ENCODE measurements around the gene MSH2.

DNA sequence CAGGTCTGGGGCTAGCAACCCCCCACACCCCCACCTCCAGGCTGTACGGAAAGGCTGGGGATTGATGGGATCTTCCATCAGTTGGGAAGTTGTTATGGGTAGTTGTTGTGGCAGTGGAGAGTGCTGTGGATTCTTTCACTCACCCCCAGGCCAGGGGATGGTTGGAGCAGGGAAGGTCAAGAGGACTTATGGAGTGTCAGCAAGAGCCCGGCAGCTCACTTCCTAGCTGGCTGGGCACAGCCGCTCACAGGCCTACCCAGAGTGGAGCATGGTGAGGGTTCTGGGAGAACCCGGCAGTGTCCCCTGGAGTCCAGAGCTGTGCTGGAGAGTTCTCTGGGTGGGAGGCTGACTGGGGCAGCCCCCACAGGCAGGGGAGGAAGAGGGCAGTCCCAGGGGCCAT, 122.2 kb downstream of the MSH2 start:
- TF ChIP-seq, protein P1, sequence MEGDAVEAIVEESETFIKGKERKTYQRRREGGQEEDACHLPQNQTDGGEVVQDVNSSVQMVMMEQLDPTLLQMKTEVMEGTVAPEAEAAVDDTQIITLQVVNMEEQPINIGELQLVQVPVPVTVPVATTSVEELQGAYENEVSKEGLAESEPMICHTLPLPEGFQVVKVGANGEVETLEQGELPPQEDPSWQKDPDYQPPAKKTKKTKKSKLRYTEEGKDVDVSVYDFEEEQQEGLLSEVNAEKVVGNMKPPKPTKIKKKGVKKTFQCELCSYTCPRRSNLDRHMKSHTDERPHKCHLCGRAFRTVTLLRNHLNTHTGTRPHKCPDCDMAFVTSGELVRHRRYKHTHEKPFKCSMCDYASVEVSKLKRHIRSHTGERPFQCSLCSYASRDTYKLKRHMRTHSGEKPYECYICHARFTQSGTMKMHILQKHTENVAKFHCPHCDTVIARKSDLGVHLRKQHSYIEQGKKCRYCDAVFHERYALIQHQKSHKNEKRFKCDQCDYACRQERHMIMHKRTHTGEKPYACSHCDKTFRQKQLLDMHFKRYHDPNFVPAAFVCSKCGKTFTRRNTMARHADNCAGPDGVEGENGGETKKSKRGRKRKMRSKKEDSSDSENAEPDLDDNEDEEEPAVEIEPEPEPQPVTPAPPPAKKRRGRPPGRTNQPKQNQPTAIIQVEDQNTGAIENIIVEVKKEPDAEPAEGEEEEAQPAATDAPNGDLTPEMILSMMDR (IDR thresholded peaks at IDR 0.05; ENCODE audit: borderline replicate concordance, extremely low read depth, low read length, poor library complexity, severe bottlenecking): no peak
- no peak for TF ChIP-seq EZH2 (IDR thresholded peaks at IDR 0.05; ENCODE audit: borderline replicate concordance, low read depth, low read length, severe bottlenecking)

All from DND-41 (cell line).